ENCODE measurements around the gene CSRNP3. TPM values are rescaled to one million over a fixed set of nuclear protein-coding genes. Genes with fewer than 3 reads are reported as not detected.

CSRNP3 gene
- total and polyA plus RNA-seq, 4 donors = 0.18 to 2.2 (median 2.0) TPM

DNA sequence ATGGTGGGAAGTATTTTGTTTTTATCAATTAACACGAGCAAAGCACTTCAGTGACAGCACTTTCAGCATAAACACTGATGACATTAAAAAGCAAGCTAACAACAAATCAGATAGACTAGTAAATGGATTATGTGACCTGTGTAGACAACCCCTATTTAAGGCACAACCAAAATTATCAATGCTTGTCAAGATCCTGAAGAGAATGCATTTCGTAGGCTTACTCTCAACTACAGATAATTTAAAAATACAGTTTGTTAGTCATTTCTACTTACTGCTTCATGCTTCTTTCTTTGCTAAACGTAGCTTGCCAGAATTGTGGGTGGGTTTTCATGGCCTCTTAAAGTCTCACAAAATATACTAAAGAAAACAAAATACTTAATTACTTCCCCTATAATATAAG is 3.4 kb downstream of the CSRNP3 start (continued):
- TF ChIP-seq GABPA (IDR thresholded peaks at IDR 0.05 in 1 of 2, conservative IDR thresholded peaks at IDR 0.05 in 1 of 2) (no peak), TAF1 (conservative IDR thresholded peaks at IDR 0.05) (no peak)

DNA sequence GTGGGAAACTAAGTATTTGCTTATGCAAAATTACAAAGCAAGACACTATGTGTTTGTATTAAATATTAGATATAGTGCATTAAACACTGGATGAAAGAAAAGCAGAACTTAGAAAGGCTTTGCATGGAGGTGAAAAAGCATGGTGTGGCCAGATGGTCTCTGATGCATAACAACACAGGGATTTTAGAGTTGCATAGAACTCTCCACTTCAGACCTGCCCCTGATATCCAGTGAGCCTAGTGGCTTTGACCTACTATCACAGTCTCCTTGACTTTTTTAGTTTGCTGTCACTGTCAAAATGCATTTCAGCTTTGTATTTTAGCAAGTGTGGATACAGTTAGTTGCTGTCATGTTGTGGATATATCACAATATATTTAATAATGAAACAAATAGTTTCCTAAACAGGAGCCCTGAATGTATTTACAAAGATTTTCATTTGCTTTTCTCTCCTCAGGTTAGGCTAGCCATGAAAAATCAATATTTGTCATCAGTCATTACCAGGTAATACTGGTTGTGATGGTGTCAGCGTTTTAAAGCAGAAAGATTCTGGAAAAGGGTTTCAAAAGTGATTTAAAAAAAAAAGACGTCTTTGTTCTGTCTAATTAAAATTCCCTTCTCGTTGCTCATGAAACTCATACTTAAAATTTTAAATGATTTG is 5.2 kb downstream of the CSRNP3 start:
- H3K9ac ChIP-seq (ENCODE audit: low read depth in 1 of 2, low read length in 2 of 2) = no peak overlapping the region
- TF ChIP-seq NR2F2 (IDR thresholded peaks at IDR 0.05) = no peak
- no peak for TF ChIP-seq FOXA2 (IDR thresholded peaks at IDR 0.05)
- no peak for TF ChIP-seq HNF4A (conservative IDR thresholded peaks at IDR 0.05)
- TF ChIP-seq, protein P1, sequence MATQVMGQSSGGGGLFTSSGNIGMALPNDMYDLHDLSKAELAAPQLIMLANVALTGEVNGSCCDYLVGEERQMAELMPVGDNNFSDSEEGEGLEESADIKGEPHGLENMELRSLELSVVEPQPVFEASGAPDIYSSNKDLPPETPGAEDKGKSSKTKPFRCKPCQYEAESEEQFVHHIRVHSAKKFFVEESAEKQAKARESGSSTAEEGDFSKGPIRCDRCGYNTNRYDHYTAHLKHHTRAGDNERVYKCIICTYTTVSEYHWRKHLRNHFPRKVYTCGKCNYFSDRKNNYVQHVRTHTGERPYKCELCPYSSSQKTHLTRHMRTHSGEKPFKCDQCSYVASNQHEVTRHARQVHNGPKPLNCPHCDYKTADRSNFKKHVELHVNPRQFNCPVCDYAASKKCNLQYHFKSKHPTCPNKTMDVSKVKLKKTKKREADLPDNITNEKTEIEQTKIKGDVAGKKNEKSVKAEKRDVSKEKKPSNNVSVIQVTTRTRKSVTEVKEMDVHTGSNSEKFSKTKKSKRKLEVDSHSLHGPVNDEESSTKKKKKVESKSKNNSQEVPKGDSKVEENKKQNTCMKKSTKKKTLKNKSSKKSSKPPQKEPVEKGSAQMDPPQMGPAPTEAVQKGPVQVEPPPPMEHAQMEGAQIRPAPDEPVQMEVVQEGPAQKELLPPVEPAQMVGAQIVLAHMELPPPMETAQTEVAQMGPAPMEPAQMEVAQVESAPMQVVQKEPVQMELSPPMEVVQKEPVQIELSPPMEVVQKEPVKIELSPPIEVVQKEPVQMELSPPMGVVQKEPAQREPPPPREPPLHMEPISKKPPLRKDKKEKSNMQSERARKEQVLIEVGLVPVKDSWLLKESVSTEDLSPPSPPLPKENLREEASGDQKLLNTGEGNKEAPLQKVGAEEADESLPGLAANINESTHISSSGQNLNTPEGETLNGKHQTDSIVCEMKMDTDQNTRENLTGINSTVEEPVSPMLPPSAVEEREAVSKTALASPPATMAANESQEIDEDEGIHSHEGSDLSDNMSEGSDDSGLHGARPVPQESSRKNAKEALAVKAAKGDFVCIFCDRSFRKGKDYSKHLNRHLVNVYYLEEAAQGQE (IDR thresholded peaks at IDR 0.05) = no peak
- TF ChIP-seq HNF4G (IDR thresholded peaks at IDR 0.05) = no peak
- TF ChIP-seq SP1 (IDR thresholded peaks at IDR 0.05) = no peak
- TF ChIP-seq FOXA1 (IDR thresholded peaks at IDR 0.05) = no peak
- no peak for TF ChIP-seq EGR1 (IDR thresholded peaks at IDR 0.05; ENCODE audit: low read depth in 2 of 2)
- TF ChIP-seq, protein P2, sequence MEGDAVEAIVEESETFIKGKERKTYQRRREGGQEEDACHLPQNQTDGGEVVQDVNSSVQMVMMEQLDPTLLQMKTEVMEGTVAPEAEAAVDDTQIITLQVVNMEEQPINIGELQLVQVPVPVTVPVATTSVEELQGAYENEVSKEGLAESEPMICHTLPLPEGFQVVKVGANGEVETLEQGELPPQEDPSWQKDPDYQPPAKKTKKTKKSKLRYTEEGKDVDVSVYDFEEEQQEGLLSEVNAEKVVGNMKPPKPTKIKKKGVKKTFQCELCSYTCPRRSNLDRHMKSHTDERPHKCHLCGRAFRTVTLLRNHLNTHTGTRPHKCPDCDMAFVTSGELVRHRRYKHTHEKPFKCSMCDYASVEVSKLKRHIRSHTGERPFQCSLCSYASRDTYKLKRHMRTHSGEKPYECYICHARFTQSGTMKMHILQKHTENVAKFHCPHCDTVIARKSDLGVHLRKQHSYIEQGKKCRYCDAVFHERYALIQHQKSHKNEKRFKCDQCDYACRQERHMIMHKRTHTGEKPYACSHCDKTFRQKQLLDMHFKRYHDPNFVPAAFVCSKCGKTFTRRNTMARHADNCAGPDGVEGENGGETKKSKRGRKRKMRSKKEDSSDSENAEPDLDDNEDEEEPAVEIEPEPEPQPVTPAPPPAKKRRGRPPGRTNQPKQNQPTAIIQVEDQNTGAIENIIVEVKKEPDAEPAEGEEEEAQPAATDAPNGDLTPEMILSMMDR (IDR thresholded peaks at IDR 0.05; ENCODE audit: low read depth, low read length, missing input control) = no peak
- TF ChIP-seq, protein P3, sequence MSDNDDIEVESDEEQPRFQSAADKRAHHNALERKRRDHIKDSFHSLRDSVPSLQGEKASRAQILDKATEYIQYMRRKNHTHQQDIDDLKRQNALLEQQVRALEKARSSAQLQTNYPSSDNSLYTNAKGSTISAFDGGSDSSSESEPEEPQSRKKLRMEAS (IDR thresholded peaks at IDR 0.05) = no peak
- TF ChIP-seq JUND (IDR thresholded peaks at IDR 0.05) = no peak
- TF ChIP-seq GABPA (IDR thresholded peaks at IDR 0.05 in 1 of 2, conservative IDR thresholded peaks at IDR 0.05 in 1 of 2) = no peak
- TF ChIP-seq RAD21 (IDR thresholded peaks at IDR 0.05) = no peak
- no peak for TF ChIP-seq RXRA (IDR thresholded peaks at IDR 0.05)
- no peak for TF ChIP-seq TAF1 (conservative IDR thresholded peaks at IDR 0.05)
- TF ChIP-seq, protein P4, sequence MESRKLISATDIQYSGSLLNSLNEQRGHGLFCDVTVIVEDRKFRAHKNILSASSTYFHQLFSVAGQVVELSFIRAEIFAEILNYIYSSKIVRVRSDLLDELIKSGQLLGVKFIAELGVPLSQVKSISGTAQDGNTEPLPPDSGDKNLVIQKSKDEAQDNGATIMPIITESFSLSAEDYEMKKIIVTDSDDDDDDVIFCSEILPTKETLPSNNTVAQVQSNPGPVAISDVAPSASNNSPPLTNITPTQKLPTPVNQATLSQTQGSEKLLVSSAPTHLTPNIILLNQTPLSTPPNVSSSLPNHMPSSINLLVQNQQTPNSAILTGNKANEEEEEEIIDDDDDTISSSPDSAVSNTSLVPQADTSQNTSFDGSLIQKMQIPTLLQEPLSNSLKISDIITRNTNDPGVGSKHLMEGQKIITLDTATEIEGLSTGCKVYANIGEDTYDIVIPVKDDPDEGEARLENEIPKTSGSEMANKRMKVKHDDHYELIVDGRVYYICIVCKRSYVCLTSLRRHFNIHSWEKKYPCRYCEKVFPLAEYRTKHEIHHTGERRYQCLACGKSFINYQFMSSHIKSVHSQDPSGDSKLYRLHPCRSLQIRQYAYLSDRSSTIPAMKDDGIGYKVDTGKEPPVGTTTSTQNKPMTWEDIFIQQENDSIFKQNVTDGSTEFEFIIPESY (IDR thresholded peaks at IDR 0.05) = no peak
- TF ChIP-seq, protein P5, sequence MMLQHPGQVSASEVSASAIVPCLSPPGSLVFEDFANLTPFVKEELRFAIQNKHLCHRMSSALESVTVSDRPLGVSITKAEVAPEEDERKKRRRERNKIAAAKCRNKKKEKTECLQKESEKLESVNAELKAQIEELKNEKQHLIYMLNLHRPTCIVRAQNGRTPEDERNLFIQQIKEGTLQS (IDR thresholded peaks at IDR 0.05) = no peak
- no peak for TF ChIP-seq YY1 (IDR thresholded peaks at IDR 0.05)
- no peaks in the 10 kb centered on the region for H3K36me3 ChIP-seq (ENCODE audit: control insufficient read depth in 4 of 4, insufficient read depth in 3 of 4, low read depth in 1 of 4, low read length in 3 of 4)
- DNase-seq (ENCODE audit: low spot score) = no peak
- 68% methylated on average over 3 of the region's 3 CpGs for WGBS
- H3K27me3 ChIP-seq (ENCODE audit: control insufficient read depth in 4 of 4, insufficient read depth in 4 of 4, low read length in 3 of 4) = no peaks in the 10 kb centered on the region
- no peak overlapping the region for H3K4me3 ChIP-seq (ENCODE audit: low read depth in 1 of 3, low read length in 3 of 3)
- no peak overlapping the region for H3K27ac ChIP-seq (ENCODE audit: low read depth in 1 of 2, low read length in 2 of 2)
- peaks cover 0 to 5% (median 4%) of the 10 kb centered on the region in 4 donors for H3K4me1 ChIP-seq (ENCODE audit: control insufficient read depth in 4 of 4, insufficient read depth in 4 of 4, low read length in 3 of 4)
- no peaks in the 10 kb centered on the region for H3K9me3 ChIP-seq (ENCODE audit: control insufficient read depth in 4 of 4, low read length in 3 of 4)

Data from liver (tissue), 9 donors.